Suprapubic skin (tissue), 4 donors: ENCODE results near the gene PLXNA1. TPM values are rescaled to one million over a fixed set of nuclear protein-coding genes. Genes with fewer than 3 reads are reported as not detected.
A peak's percentile ranks its signal among the peaks of the same experiment; 100 is the strongest.

Experiments
- DNase-seq, 2 donors: peaks; one replicate each; pipeline ENCODE4 v3.0.0-alpha.2; 2019; ENCODE audit warnings: low spot score in 2 of 2
- H3K27ac ChIP-seq: fragments of 200-600 bp; sonication (generic); one replicate; pipeline ENCODE4 v1.5.1; 2019
- H3K27me3 ChIP-seq: fragments of 200-600 bp; sonication (generic); one replicate; pipeline ENCODE4 v1.5.1; 2019
- H3K36me3 ChIP-seq: fragments of 200-600 bp; sonication (generic); one replicate; pipeline ENCODE4 v1.5.1; 2019
- H3K4me1 ChIP-seq: fragments of 200-600 bp; sonication (generic); one replicate; pipeline ENCODE4 v1.5.1; 2019
- H3K4me3 ChIP-seq: fragments of 200-600 bp; sonication (generic); one replicate; pipeline ENCODE4 v1.5.1; 2019; ENCODE audit warnings: mild to moderate bottlenecking
- H3K9me3 ChIP-seq: fragments of 200-600 bp; sonication (generic); one replicate; pipeline ENCODE4 v1.5.1; 2019
- CTCF ChIP-seq, 2 donors: fragments of 200-600 bp in 1 of 2; fragments of 450-650 bp in 1 of 2; sonication (generic) in 1 of 2; IDR thresholded peaks; one replicate each; pipeline ENCODE4 v1.5.1; 2016 to 2019; ENCODE audit warnings: antibody characterized with exemption in 2 of 2, mild to moderate bottlenecking in 1 of 2, moderate library complexity in 1 of 2
- EP300 ChIP-seq: sonication (generic); formaldehyde crosslinking; IDR thresholded peaks from one replicate; pipeline ENCODE4 v1.6.1; 2017; ENCODE audit warnings: antibody characterized with exemption
- POLR2A ChIP-seq, 2 donors: fragments of 450-650 bp; IDR thresholded peaks; one replicate each; pipeline ENCODE4 v1.6.1; 2017; ENCODE audit warnings: antibody characterized with exemption in 2 of 2, mild to moderate bottlenecking in 2 of 2, moderate library complexity in 2 of 2
- POLR2AphosphoS5 ChIP-seq, 3 donors: sonication (generic); formaldehyde crosslinking; IDR thresholded peaks; one replicate each; pipeline ENCODE4 v1.6.1; 2017; ENCODE audit warnings: antibody characterized with exemption in 3 of 3
- whole genome bisulfite sequencing: methylation state at CpG from one replicate; pipeline ENCODE4 v1.1.5; 2018; 5-methylcytosine and 5-hydroxymethylcytosine counted together
- total RNA-seq, 4 donors: library from RNA; depleted of rRNA; stranded (reverse); fragments of >200 nt; gene quantifications; one replicate each; pipeline ENCODE4 v1.1.0, GENCODE V29; 2016

The PLXNA1 gene
- total RNA-seq, 4 donors from 2014 or later, result 48.4 to 77.9 (median 59.4) TPM

- 80% methylated on average over 2 of the region's 4 CpGs for WGBS
These were observed 15.4 kb downstream of the PLXNA1 start for GRCh38 chr3:126998320-126998719.

GRCh38 chr3:126998728-126999127 is 15.8 kb downstream of the PLXNA1 start:
- no peak overlapping the region for H3K4me3 ChIP-seq
- H3K27ac ChIP-seq, result no peak overlapping the region
- no peak for DNase-seq
- H3K9me3 ChIP-seq, result no peaks in the 10 kb centered on the region
- H3K36me3 ChIP-seq, result no peaks in the 10 kb centered on the region
- TF ChIP-seq POLR2AphosphoS5 (IDR thresholded peaks at IDR 0.05) (no peak), CTCF (IDR thresholded peaks at IDR 0.05) (no peak), EP300 (no peak), POLR2A (IDR thresholded peaks at IDR 0.05) (no peak)
- 39% methylated on average over 3 of the region's 3 CpGs for WGBS
- no peaks in the 10 kb centered on the region for H3K27me3 ChIP-seq
- peaks cover 78% of the 10 kb centered on the region for H3K4me1 ChIP-seq

More at GRCh38 chr3:126998320-126998719, 15.4 kb downstream of the PLXNA1 start:
- TF ChIP-seq CTCF (IDR thresholded peaks at IDR 0.05), result no peak
- TF ChIP-seq POLR2AphosphoS5 (IDR thresholded peaks at IDR 0.05), result no peak
- no peak for TF ChIP-seq POLR2A (IDR thresholded peaks at IDR 0.05)
- TF ChIP-seq EP300, result no peak
- Histone ChIP-seq H3K27me3 (no peaks in the 10 kb centered on the region), H3K27ac (peak overlapping the region; percentile 6), H3K4me3 (no peak overlapping the region), H3K9me3 (no peaks in the 10 kb centered on the region), H3K4me1 (peaks cover 78% of the 10 kb centered on the region), H3K36me3 (no peaks in the 10 kb centered on the region)
- DNase-seq, result no peak

GRCh38 chr3:126999383-126999782 is 16.5 kb downstream of the PLXNA1 start:
- H3K36me3 ChIP-seq, result no peaks in the 10 kb centered on the region
- H3K4me1 ChIP-seq, result peaks cover 78% of the 10 kb centered on the region
- H3K4me3 ChIP-seq, result no peak overlapping the region
- H3K27me3 ChIP-seq, result no peaks in the 10 kb centered on the region
- no peak for TF ChIP-seq EP300
- no peak for TF ChIP-seq POLR2AphosphoS5 (IDR thresholded peaks at IDR 0.05)
- no peak for TF ChIP-seq POLR2A (IDR thresholded peaks at IDR 0.05)
- no peak for TF ChIP-seq CTCF (IDR thresholded peaks at IDR 0.05)
- DNase-seq, result no peak
- WGBS, result 100% methylated on average over 1 of the region's 15 CpGs
- no peaks in the 10 kb centered on the region for H3K9me3 ChIP-seq
- no peak overlapping the region for H3K27ac ChIP-seq

GRCh38 chr3:127000119-127000518 is 17.2 kb downstream of the PLXNA1 start:
- TF ChIP-seq EP300 (no peak), POLR2AphosphoS5 (IDR thresholded peaks at IDR 0.05) (no peak), POLR2A (IDR thresholded peaks at IDR 0.05) (no peak), CTCF (IDR thresholded peaks at IDR 0.05) (no peak)
- no peak overlapping the region for H3K4me3 ChIP-seq
- H3K4me1 ChIP-seq, result peaks cover 73% of the 10 kb centered on the region
- H3K9me3 ChIP-seq, result no peaks in the 10 kb centered on the region
- 81% methylated on average over 14 of the region's 15 CpGs for WGBS
- DNase-seq, result no peak
- H3K27ac ChIP-seq, result no peak overlapping the region
- no peaks in the 10 kb centered on the region for H3K27me3 ChIP-seq
- no peaks in the 10 kb centered on the region for H3K36me3 ChIP-seq

GRCh38 chr3:127000761-127001160 is 17.8 kb downstream of the PLXNA1 start:
- H3K27ac ChIP-seq, result no peak overlapping the region
- no peak overlapping the region for H3K4me3 ChIP-seq
- no peaks in the 10 kb centered on the region for H3K27me3 ChIP-seq
- no peaks in the 10 kb centered on the region for H3K9me3 ChIP-seq
- no peak for DNase-seq
- 95% methylated on average over 11 of the region's 12 CpGs for WGBS
- no peak for TF ChIP-seq POLR2AphosphoS5 (IDR thresholded peaks at IDR 0.05)
- TF ChIP-seq EP300, result no peak
- no peak for TF ChIP-seq CTCF (IDR thresholded peaks at IDR 0.05)
- H3K36me3 ChIP-seq, result no peaks in the 10 kb centered on the region
- peaks cover 67% of the 10 kb centered on the region for H3K4me1 ChIP-seq
